ENCODE measurements around the gene FRMD4B. TPM values are rescaled to one million over a fixed set of nuclear protein-coding genes. Genes with fewer than 3 reads are reported as not detected.

FRMD4B gene
- total RNA-seq, 1 donor from 2014 or later: 31.3 TPM

GRCh38 chr3:69248436-69248835 is 137.5 kb downstream of the FRMD4B start:
- Histone ChIP-seq H3K4me3 (ENCODE audit: low read depth, low read length) (no peak overlapping the region), H3K27me3 (ENCODE audit: control insufficient read depth, insufficient read depth, low read length) (no peaks in the 10 kb centered on the region), H3K36me3 (ENCODE audit: control insufficient read depth, insufficient read depth, low read length) (peaks cover 3% of the 10 kb centered on the region)
- FAIRE-seq (no peak), DNase-seq (ENCODE audit: low read depth) (no peak)
- no peak for TF ChIP-seq CTCF (IDR thresholded peaks at IDR 0.05; ENCODE audit: insufficient read depth, low read length, severe bottlenecking)

- Histone ChIP-seq H3K36me3 (ENCODE audit: control insufficient read depth, insufficient read depth, low read length) (peaks cover 3% of the 10 kb centered on the region), H3K4me3 (ENCODE audit: low read depth, low read length) (no peak overlapping the region), H3K27me3 (ENCODE audit: control insufficient read depth, insufficient read depth, low read length) (no peaks in the 10 kb centered on the region)
- DNase-seq (ENCODE audit: low read depth): no peak
- FAIRE-seq: no peak
- TF ChIP-seq CTCF (IDR thresholded peaks at IDR 0.05; ENCODE audit: insufficient read depth, low read length, severe bottlenecking): no peak
Measured at GRCh38 chr3:69246612-69247011, 139.3 kb downstream of the FRMD4B start.

GRCh38 chr3:69244039-69244438 is 141.8 kb downstream of the FRMD4B start:
- H3K36me3 ChIP-seq (ENCODE audit: control insufficient read depth, insufficient read depth, low read length): peaks cover 5% of the 10 kb centered on the region
- no peak for TF ChIP-seq CTCF (IDR thresholded peaks at IDR 0.05; ENCODE audit: insufficient read depth, low read length, severe bottlenecking)
- H3K27me3 ChIP-seq (ENCODE audit: control insufficient read depth, insufficient read depth, low read length): no peaks in the 10 kb centered on the region
- H3K4me3 ChIP-seq (ENCODE audit: low read depth, low read length): no peak overlapping the region
- DNase-seq (ENCODE audit: low read depth) (no peak), FAIRE-seq (peak; percentile 13)

DNA sequence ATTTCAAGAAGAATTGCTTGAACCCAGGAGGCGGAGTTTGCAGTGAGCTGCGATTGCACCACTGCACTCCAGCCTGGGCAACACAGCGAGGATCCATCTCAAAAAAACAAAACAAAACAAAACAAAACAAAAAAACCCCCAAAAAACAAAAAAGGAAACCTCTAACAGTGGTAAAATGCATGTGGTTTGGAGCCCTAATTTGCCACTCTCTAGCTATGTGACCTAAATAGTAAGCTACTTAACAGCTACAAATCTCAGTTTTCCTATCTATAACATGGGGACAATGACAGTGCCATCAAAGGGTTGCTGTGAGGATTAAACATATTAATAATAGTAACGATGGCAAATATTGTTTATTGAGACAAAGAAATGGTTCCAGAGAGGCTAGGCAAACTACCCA is 144.1 kb downstream of the FRMD4B start:
- H3K27me3 ChIP-seq (ENCODE audit: control insufficient read depth, insufficient read depth, low read length): no peaks in the 10 kb centered on the region

DNA sequence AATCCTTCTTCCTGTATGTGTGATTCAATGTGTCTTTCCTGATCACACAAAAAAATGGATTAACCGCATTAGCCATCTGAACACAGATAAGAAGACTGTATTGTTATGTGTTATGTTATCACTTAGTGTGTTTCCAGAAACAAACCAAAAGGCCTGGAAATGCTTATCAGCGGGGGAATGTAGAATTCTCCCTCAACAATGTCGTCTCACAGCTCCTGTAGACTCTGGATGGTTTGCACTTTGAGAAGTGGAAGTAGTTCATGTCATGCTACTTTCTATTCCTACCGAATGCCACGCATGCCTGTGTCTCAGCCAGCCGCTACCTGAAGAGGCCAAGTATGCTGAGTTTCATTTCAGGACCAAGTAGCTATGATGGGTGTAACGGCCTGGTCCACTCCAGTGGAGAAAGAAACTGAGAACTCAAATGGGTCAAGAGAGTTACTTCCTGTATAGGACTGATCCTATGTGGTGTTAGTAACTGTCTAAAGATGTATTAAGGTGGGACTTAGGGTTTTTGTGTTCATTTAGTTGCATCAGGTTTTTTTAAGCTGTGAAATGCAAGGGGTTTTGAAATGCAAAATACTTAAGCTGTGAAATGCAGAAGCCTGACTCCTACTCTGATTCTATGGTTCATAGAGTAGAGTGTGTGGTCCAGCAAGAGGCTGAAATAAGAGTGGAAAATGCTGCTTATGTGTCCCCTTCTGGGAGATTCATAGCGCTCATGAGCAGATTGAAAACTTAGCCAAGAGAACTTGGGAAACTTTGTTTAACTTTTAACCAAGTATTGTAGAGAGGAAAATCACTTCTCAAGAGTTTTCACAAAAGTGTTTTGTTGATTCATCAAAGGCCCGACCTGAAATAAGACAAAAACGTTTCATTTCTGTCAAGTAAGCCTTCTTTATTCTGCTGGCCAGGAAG is 145.0 kb downstream of the FRMD4B start:
- DNase-seq (ENCODE audit: low read depth) (no peak), FAIRE-seq (peak; percentile 79)
- no peak for TF ChIP-seq CTCF (IDR thresholded peaks at IDR 0.05; ENCODE audit: insufficient read depth, low read length, severe bottlenecking)
- H3K4me3 ChIP-seq (ENCODE audit: low read depth, low read length): no peak overlapping the region
- H3K36me3 ChIP-seq (ENCODE audit: control insufficient read depth, insufficient read depth, low read length): peaks cover 4% of the 10 kb centered on the region
- no peaks in the 10 kb centered on the region for H3K27me3 ChIP-seq (ENCODE audit: control insufficient read depth, insufficient read depth, low read length)

More for the DNA sequence above, 144.1 kb downstream of the FRMD4B start:
- DNase-seq (ENCODE audit: low read depth) (no peak), FAIRE-seq (no peak)
- TF ChIP-seq CTCF (IDR thresholded peaks at IDR 0.05; ENCODE audit: insufficient read depth, low read length, severe bottlenecking): no peak
- H3K36me3 ChIP-seq (ENCODE audit: control insufficient read depth, insufficient read depth, low read length): peaks cover 4% of the 10 kb centered on the region
- H3K4me3 ChIP-seq (ENCODE audit: low read depth, low read length): no peak overlapping the region

Data from bronchial epithelial cell (primary cell).